ENCODE results near the gene TSSC4.

Gene TSSC4

GRCh38 chr11:2415171-2415570 lies 14.6 kb downstream of the TSSC4 start:
- ATAC-seq (ENCODE audit: low read depth) = no peak
- no peaks in the 10 kb centered on the region for H3K4me1 ChIP-seq (ENCODE audit: insufficient read depth, poor library complexity, severe bottlenecking)
- H3K4me3 ChIP-seq (ENCODE audit: severe bottlenecking) = no peak overlapping the region

GRCh38 chr11:2415601-2416380 lies 15.2 kb downstream of the TSSC4 start:
- no peak for DNase-seq (ENCODE audit: low spot score)
- Histone ChIP-seq H3K36me3 (ENCODE audit: low read depth) (no peaks in the 10 kb centered on the region), H3K4me1 (ENCODE audit: insufficient read depth, poor library complexity, severe bottlenecking) (no peaks in the 10 kb centered on the region), H3K9me3 (ENCODE audit: severe bottlenecking) (no peaks in the 10 kb centered on the region), H3K27me3 (ENCODE audit: insufficient read depth, poor library complexity, severe bottlenecking) (no peaks in the 10 kb centered on the region), H3K4me3 (ENCODE audit: severe bottlenecking) (no peak overlapping the region), H3K27ac (ENCODE audit: poor library complexity, severe bottlenecking) (no peak overlapping the region)
- ATAC-seq (ENCODE audit: low read depth) = no peak
- TF ChIP-seq CTCF (IDR thresholded peaks at IDR 0.05; ENCODE audit: poor library complexity, severe bottlenecking) = no peak

More at GRCh38 chr11:2415171-2415570, 14.6 kb downstream of the TSSC4 start:
- Histone ChIP-seq H3K9me3 (ENCODE audit: severe bottlenecking) (no peaks in the 10 kb centered on the region), H3K27me3 (ENCODE audit: insufficient read depth, poor library complexity, severe bottlenecking) (no peaks in the 10 kb centered on the region), H3K36me3 (ENCODE audit: low read depth) (no peaks in the 10 kb centered on the region), H3K27ac (ENCODE audit: poor library complexity, severe bottlenecking) (no peak overlapping the region)
- no peak for TF ChIP-seq CTCF (IDR thresholded peaks at IDR 0.05; ENCODE audit: poor library complexity, severe bottlenecking)
- no peak for DNase-seq (ENCODE audit: low spot score)

- Histone ChIP-seq H3K36me3 (ENCODE audit: low read depth) (no peaks in the 10 kb centered on the region), H3K4me3 (ENCODE audit: severe bottlenecking) (no peak overlapping the region), H3K9me3 (ENCODE audit: severe bottlenecking) (no peaks in the 10 kb centered on the region), H3K27ac (ENCODE audit: poor library complexity, severe bottlenecking) (no peak overlapping the region), H3K4me1 (ENCODE audit: insufficient read depth, poor library complexity, severe bottlenecking) (no peaks in the 10 kb centered on the region), H3K27me3 (ENCODE audit: insufficient read depth, poor library complexity, severe bottlenecking) (no peaks in the 10 kb centered on the region)
- DNase-seq (ENCODE audit: low spot score) = no peak
- TF ChIP-seq CTCF (IDR thresholded peaks at IDR 0.05; ENCODE audit: poor library complexity, severe bottlenecking) = no peak
- ATAC-seq (ENCODE audit: low read depth) = no peak
Measured at GRCh38 chr11:2416765-2417164, 16.2 kb downstream of the TSSC4 start.

- Histone ChIP-seq H3K27me3 (ENCODE audit: insufficient read depth, poor library complexity, severe bottlenecking) (no peaks in the 10 kb centered on the region), H3K4me1 (ENCODE audit: insufficient read depth, poor library complexity, severe bottlenecking) (no peaks in the 10 kb centered on the region), H3K36me3 (ENCODE audit: low read depth) (no peaks in the 10 kb centered on the region), H3K27ac (ENCODE audit: poor library complexity, severe bottlenecking) (no peak overlapping the region), H3K4me3 (ENCODE audit: severe bottlenecking) (no peak overlapping the region), H3K9me3 (ENCODE audit: severe bottlenecking) (no peaks in the 10 kb centered on the region)
- TF ChIP-seq CTCF (IDR thresholded peaks at IDR 0.05; ENCODE audit: poor library complexity, severe bottlenecking) = no peak
- ATAC-seq (ENCODE audit: low read depth) (no peak), DNase-seq (ENCODE audit: low spot score) (no peak)
Measured at GRCh38 chr11:2417856-2418692, 17.5 kb downstream of the TSSC4 start.

Measured in RWPE2 (cell line).